BJ (cell line): ENCODE data around the gene ATXN10. TPM values are rescaled to one million over a fixed set of nuclear protein-coding genes. Genes with fewer than 3 reads are reported as not detected.

Experiments
- CTCF ChIA-PET: fragments of 350-600 bp; formaldehyde crosslinking; extraction: SDS; loops from one replicate; lab custom pipeline; 2021; ENCODE audit warnings: antibody characterized with exemption, inconsistent platforms; lab: Yijun Ruan, JAX
- POLR2A ChIA-PET: fragments of 300-600 bp; sonication (Branson Sonifier 250); formaldehyde crosslinking; extraction: SDS; loops from one replicate; lab custom pipeline; 2021; ENCODE audit warnings: antibody characterized with exemption; lab: Charles Lee
- DNase-seq: peaks from one replicate; pipeline ENCODE4 v3.0.0-alpha.2; 2011; ENCODE audit warnings: low read depth
- H3K27me3 ChIP-seq: 2 replicates; pipeline ENCODE4 v1.6.0; 2011; ENCODE audit warnings: low read length; ENCODE audit not compliant: control insufficient read depth, insufficient read depth
- H3K36me3 ChIP-seq: 2 replicates; pipeline ENCODE4 v1.5.1; 2011; ENCODE audit warnings: low read length; ENCODE audit not compliant: control insufficient read depth, insufficient read depth
- H3K4me3 ChIP-seq: 2 replicates; pipeline ENCODE4 v1.5.1; 2011; ENCODE audit warnings: low read depth, mild to moderate bottlenecking, control low read depth, low read length
- CTCF ChIP-seq: IDR thresholded peaks from 2 replicates; pipeline ENCODE4 v1.5.1; 2011; ENCODE audit warnings: low read depth, mild to moderate bottlenecking, control low read depth, inconsistent platforms, low read length, moderate library complexity; ENCODE audit not compliant: insufficient read depth
- polyA plus RNA-seq: library from polyadenylated mRNA; depleted of rRNA; stranded (reverse); fragments of >200 nt; gene quantifications from 2 replicates; pipeline ENCODE4 v1.2.3, GENCODE V29; 2011

The ATXN10 gene
- polyA plus RNA-seq, 1 experiment: 328 TPM

- ChIA-PET CTCF (no interaction called here), POLR2A (no interaction called here)
- Histone ChIP-seq H3K36me3 (peaks cover 2% of the 10 kb centered on the region), H3K4me3 (no peak overlapping the region), H3K27me3 (no peaks in the 10 kb centered on the region)
- DNase-seq: no peak
- TF ChIP-seq CTCF: no peak
Measured at GRCh38 chr22:45775062-45775461, 103.4 kb downstream of the ATXN10 start.

- no peak for DNase-seq
- Histone ChIP-seq H3K27me3 (no peaks in the 10 kb centered on the region), H3K36me3 (peaks cover 2% of the 10 kb centered on the region), H3K4me3 (no peak overlapping the region)
- TF ChIP-seq CTCF: no peak
- ChIA-PET CTCF (no interaction called here), POLR2A (no interaction called here)
Measured at GRCh38 chr22:45775569-45776312, 104.1 kb downstream of the ATXN10 start.

GRCh38 chr22:45776313-45776585 lies 104.6 kb downstream of the ATXN10 start:
- Histone ChIP-seq H3K4me3 (no peak overlapping the region), H3K36me3 (peaks cover 2% of the 10 kb centered on the region), H3K27me3 (no peaks in the 10 kb centered on the region)
- CTCF ChIA-PET: no interaction called here
- no peak for DNase-seq
- TF ChIP-seq CTCF: no peak
- POLR2A ChIA-PET: no interaction called here

GRCh38 chr22:45777046-45777851 lies 105.6 kb downstream of the ATXN10 start:
- ChIA-PET POLR2A (no interaction called here), CTCF (interaction anchor here (0.5 to 1.6 kb wide), 2 partner anchors 9 to 86 kb away, joined by 4 to 5 read pairs; no protein-coding TSS in a partner anchor)
- TF ChIP-seq CTCF: no peak
- Histone ChIP-seq H3K4me3 (no peak overlapping the region), H3K36me3 (peaks cover 2% of the 10 kb centered on the region), H3K27me3 (no peaks in the 10 kb centered on the region)
- no peak for DNase-seq

GRCh38 chr22:45777852-45778375 lies 106.3 kb downstream of the ATXN10 start:
- Histone ChIP-seq H3K4me3 (no peak overlapping the region), H3K36me3 (peaks cover 2% of the 10 kb centered on the region), H3K27me3 (no peaks in the 10 kb centered on the region)
- POLR2A ChIA-PET: no interaction called here
- no peak for TF ChIP-seq CTCF
- CTCF ChIA-PET: interaction anchor here (0.5 to 1.6 kb wide), 3 partner anchors 9 to 86 kb away, joined by 3 to 5 read pairs (median 4); no protein-coding TSS in a partner anchor
- no peak for DNase-seq
